Suprapubic skin (tissue), 3 donors: Measurements from ENCODE around the gene OPHN1.

Source experiments
- CTCF ChIP-seq, 2 donors: fragments of 200-600 bp in 1 of 2; fragments of 450-650 bp in 1 of 2; sonication (generic) in 1 of 2; IDR thresholded peaks; one replicate each; pipeline ENCODE4 v1.5.1; 2016 to 2019; ENCODE audit warnings: antibody characterized with exemption in 2 of 2, mild to moderate bottlenecking in 1 of 2, moderate library complexity in 1 of 2
- EP300 ChIP-seq: sonication (generic); formaldehyde crosslinking; IDR thresholded peaks from one replicate; pipeline ENCODE4 v1.6.1; 2017; ENCODE audit warnings: antibody characterized with exemption
- POLR2A ChIP-seq, 2 donors: fragments of 450-650 bp; IDR thresholded peaks; one replicate each; pipeline ENCODE4 v1.6.1; 2017; ENCODE audit warnings: antibody characterized with exemption in 2 of 2, mild to moderate bottlenecking in 2 of 2, moderate library complexity in 2 of 2

DNA sequence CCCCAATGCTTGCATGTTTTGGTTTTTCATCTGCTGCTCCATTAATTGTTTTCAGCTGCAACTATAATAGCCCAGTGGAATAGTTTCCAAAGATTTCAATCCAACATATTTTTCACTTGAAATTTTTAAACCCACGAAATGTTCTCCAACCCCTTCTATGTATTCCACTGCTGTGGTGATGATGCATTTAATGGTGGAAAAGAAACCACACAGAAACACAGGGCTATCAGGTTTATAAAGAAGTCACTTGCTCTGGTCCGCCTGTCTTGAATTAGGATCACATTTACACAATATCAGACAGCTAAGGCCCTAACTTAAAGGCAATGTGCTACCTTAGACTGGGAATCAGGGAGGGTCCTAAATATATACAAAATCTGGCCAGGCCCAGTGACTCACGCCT, 35.0 kb downstream of the OPHN1 start:
- TF ChIP-seq POLR2A (IDR thresholded peaks at IDR 0.05) = no peak
- no peak for TF ChIP-seq CTCF (IDR thresholded peaks at IDR 0.05)
- no peak for TF ChIP-seq EP300
